ENCODE measurements around the gene NEDD4L.
"Not testable (repeated sequence)": the region's sequence is repeated elsewhere in the genome, so short reads cannot be mapped to it uniquely, and the experiment has no call there.

NEDD4L gene

GRCh38 chr18:58027341-58027740 is 16.7 kb upstream of the NEDD4L start:
- DNase-seq: no peak

- no peak for DNase-seq
Measured at GRCh38 chr18:58028109-58028784, 15.8 kb upstream of the NEDD4L start.

DNA sequence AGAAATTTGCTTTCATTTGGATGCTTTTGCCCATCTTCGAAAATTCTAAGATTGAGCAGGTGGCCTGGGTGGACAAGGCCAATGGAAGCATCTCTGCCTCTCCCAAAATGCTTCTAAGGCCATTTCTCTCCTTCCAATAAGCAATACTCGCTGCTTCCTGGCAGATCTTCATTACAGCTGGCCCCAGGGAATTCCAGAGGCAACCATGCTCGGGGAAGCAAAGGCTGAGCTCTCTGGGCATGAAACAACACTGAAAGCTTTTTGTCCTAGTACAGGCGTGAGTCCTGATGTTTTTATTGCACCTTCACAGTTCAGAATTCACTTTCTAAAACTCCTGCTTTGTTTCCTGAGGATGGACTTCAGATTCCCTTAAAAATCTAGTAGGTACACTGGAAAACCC is 11.8 kb upstream of the NEDD4L start:
- no peak for DNase-seq

DNA sequence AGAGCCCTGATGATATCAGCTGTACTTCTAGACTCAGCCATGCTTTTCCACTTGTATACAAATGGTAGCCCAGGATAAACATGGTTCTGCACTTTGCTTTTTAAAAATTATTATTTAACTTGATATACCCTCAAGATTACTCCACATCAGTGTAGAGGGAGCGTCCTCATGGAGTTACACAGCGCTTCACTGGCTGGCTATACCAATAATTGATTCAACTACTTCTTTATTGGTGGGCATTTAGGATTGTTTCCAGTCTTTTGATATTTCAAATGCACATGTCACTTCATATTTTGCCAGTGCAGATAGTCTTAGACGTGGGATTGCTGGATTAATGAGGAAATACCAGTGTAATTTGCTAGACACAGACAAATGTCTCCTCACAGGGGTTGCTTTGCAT is 10.8 kb upstream of the NEDD4L start:
- DNase-seq: no peak

DNA sequence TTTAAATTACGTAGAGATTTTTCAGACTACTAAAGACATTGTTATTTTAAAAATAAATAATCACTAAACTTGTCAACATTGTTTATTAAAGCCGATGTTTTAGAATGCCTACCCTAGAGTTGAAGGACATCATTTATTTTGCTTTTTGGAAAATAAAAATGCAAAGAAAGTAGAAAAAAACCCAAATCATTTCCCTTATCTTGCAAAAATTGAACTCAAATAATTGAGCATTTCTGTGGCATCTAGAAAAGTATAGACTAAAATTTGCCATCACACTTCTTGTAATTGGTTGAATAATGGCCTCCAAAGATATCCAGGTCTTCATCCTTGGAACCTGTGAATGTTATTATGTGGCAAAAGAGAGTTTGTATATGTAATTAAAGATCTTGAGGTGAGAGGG is 9.7 kb upstream of the NEDD4L start:
- no peak for DNase-seq

GRCh38 chr18:58037163-58037562 is 6.9 kb upstream of the NEDD4L start:
- DNase-seq: no peak

DNA sequence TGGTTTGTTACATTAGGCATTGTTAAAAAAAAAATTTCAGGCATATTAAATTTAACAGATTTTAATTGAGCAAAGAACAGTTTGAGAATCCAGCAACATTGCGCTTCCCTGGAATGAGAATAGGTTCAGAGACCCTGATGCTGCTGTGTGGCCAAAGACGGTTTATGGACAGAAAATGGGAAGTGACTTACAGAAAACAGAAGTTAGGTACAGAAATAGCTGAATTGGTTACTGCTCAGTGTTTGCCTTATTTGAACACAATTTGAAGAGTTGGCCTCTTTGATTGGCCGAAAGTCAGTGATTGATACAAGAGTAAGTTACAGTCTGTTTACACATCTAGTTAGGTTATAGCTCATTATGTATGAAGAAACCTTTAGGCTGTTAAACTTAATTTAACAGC is 6.0 kb upstream of the NEDD4L start:
- DNase-seq: no peak

GRCh38 chr18:58041633-58042032 is 2.4 kb upstream of the NEDD4L start:
- no peak for DNase-seq

DNA sequence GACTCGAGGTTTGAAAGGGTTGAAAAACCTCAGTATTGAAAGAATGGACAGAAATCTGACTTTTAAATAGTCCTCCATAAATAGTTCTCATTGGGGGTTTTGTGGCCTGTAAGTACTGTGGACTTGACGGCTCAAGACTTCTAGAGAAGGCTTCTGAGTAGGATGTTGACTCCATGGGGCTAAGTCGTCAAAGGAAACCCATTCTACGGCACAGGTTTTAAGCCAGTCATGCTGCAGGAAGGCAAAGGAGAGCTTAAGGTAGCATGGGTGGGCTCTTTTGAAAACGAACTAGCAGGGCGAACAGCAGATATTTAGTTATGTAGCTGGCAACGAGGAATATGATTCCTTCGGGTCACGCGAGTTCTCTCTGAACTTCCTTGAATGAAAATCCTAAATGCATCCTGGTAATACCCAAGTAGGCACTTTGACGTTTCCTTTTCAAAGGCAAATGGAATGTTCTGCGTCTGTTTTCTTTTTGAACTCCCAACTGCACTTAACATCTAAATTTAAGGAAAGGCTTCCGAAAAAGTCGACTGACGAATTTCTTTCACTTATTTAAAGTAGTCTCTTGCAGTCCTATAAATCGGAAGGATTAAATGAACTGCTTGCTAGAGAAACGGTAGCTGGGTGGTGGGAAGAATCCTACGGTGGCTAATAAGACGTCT is 1.1 kb upstream of the NEDD4L start:
- no peak for DNase-seq

GRCh38 chr18:58044370-58045241 is 580 bp downstream of the NEDD4L start:
- DNase-seq: no peak

GRCh38 chr18:58045242-58046092 is 1.4 kb downstream of the NEDD4L start:
- no peak for DNase-seq

DNA sequence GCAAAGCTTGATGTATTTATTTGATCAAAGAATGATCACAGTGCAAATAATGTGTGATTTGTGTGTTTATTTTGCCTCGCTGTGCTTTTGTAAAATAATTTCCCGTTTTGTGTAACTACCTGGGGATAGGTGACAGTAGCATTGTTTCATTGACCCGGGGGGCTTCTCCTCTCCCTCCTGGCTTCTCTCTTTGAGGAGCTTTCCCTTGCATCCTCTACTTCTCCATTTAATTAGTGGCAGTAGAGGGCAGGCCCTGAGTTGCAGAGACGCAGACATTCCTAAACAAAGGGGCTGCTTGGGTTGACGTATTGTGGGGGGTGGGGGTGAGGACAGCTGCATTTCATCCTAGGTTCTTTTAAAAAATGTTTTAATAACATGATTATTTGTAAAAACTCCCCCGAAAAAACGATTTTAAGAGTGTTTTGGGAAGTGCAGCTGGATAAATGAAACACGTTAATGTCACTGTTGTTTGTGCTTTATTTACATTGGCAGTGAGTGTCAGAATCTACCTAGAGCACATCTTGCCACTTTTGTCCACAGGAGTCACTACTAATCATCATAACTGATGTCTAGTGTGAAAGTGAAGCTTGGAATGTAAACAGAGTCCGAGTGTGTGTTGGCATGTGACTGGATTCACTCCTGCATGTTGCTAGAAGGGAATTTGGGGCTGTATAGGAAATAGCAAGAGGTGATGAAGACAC is 2.2 kb downstream of the NEDD4L start:
- DNase-seq: no peak

DNA sequence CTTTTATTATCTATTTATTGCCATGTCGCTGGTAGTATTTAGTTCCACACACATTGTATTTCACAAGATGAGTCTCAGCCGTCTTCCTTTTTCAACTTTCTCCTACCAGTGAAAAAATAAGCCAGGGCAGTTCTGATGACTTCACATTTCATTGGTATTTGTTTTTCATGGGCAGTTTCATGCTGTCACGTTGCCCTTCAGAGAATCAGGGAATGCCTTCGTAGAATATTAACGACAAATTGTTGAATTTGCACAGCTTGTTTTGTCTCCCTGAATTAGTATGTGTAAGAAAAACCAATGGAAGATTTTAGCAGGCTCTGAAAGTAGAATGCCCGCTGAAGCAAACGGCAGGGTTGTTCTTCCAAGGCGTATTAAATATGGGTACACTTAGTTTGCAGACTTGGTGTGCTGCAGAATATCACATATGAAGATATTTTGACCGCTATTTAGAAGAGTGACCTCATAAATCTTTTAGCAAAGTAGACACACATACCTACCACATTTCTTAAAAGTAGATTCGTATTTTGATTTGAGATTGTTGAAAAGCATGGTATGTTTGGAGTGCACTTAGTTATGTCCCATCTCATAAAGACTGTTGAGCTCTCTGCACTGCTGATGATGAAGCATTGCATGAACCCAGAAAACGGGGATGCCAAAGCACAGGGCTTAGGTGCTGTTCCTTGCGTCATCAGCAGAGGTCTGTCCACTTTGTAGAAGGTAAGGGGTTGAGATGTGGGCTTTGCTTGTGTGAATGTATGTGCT is 2.9 kb downstream of the NEDD4L start:
- DNase-seq: no peak

GRCh38 chr18:58047556-58047882 is 3.5 kb downstream of the NEDD4L start:
- no peak for DNase-seq

GRCh38 chr18:58048081-58048642 is 4.1 kb downstream of the NEDD4L start:
- DNase-seq: no peak

DNA sequence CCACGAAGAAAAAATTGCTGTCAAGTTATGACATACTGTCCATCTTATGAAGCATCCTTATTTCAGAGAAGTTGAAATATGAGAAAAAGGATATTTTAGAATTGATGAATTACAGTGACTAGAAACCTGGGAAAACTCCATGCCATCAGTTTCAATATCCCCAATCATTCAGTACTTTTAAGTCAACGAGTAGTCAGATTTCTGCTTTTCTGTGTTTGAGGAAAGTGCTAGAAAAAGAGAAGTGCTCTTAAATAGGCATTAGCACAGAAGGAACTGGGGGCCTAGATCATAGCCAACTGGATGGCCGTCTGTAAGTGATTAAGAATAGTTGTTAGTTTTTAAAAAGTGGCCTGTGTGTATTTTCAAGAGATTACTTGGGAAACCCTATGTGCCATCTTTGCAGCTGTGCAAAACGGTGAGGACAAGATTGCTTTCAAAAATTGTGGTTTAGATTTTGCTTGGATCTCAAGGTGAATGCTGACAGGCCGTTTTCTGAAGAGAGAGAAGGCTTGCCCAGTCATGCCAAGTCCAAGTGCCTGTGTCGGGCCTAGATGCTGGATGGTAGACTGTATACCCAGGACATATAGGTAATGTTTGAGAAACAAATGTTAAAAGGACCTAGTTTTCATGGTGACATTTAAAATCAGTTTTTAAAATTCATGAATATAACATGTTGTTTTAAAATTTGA is 5.1 kb downstream of the NEDD4L start:
- no peak for DNase-seq

DNA sequence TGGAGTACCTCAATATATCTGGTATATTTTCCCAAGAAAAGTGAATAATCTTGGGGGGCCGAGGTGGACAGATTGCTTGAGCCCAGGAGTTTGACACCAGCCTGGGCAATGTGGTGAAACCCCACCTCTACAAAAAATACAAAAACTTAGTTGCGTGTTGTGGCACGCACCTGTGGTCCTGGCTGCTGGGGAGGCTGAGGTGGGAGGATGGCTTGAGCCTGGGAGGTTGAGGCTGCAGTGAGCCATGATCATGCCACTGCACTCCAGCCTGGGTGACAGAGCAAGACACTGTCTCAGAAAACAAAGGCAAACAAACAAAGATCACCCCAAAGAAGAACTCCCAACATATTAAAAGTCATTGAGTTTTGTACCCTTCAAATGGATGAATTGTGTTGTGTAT is 6.9 kb downstream of the NEDD4L start:
- not testable (repeated sequence) for DNase-seq

DNA sequence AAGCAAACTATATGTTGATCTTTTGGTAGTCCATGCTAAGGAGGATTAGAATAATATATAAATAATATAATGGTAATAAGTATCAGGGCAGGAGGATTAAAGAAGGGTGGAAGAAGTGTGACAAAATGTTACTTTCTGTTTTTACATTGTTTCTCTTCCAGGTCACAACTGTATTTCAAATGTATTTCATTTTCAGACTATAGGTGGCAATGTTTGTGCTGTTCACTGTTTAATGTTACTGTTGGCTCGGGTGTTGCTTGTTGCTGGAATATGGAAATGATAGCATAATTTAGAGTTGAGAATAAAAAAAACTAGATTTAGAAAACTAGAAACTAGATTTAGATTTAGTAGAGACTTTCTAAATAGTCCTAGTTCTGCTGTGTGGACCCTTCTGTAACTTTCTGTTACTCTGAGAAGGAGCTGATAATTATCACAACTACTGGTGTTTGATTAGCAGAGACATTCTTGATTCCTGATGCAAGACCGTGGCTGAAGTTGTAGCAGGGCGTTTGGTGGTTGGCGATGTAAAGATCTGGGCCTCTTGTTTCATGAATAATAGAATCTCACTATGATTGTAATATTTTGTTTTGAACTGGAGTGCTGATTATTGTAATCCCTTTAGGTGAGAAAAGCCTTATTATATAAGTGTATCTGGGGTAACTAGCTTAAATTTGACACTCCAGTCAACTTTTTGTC is 7.9 kb downstream of the NEDD4L start:
- DNase-seq: no peak

DNA sequence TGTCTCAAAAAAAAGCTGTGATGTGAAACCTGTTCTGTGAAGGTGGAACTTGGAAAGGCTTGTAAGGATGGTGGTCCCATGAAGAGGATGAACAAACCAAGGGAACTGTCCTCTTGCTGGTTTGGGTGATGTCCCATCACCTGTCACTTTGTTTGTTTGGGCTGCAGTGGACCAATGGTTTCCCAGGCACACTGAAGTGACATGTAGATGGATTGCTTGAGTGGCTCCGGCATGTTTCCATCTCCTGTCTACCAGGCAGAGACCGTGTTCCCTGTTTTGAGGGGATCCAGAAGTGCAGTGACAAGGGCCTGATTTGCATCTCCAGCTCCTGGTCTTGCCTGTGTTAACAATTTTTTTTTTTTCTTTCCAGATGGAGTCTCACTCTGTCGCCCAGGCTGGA is 8.9 kb downstream of the NEDD4L start:
- DNase-seq: no peak
